Breast epithelium (tissue), 3 donors: ENCODE measurements around the gene SIRPA.

Experiments used
- CTCF ChIP-seq, 3 donors: fragments of 450-650 bp; IDR thresholded peaks; one replicate each; pipeline ENCODE4 v1.5.1; 2016 to 2017; ENCODE audit warnings: antibody characterized with exemption in 3 of 3, mild to moderate bottlenecking in 3 of 3, moderate library complexity in 3 of 3
- POLR2A ChIP-seq: fragments of 450-650 bp; IDR thresholded peaks from one replicate; pipeline ENCODE4 v1.6.1; 2016; ENCODE audit warnings: antibody characterized with exemption, mild to moderate bottlenecking, moderate library complexity

DNA sequence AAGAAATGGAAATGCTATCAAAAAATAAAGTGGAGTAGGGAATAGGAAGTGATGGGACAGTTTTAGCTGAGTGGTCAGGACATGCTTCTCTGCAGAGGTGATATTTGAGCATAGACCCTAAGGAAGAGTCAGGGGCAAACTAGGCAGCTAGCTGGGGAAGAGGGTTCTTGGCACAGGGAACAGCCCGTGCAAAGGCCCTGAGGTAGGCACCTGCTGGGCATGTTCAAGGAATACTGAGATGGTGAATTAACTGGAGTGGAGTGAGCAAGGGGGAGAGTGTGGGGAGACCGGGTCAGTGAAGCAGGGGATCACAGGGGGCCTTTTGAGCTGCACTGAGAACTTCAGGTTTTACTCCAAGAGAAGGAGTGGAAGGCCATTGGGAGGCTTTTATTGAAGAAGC, 7.5 kb upstream of the SIRPA start:
- TF ChIP-seq CTCF (IDR thresholded peaks at IDR 0.05) (no peak), POLR2A (no peak)
